ENCODE data around the gene RPL10.

Gene RPL10

DNA sequence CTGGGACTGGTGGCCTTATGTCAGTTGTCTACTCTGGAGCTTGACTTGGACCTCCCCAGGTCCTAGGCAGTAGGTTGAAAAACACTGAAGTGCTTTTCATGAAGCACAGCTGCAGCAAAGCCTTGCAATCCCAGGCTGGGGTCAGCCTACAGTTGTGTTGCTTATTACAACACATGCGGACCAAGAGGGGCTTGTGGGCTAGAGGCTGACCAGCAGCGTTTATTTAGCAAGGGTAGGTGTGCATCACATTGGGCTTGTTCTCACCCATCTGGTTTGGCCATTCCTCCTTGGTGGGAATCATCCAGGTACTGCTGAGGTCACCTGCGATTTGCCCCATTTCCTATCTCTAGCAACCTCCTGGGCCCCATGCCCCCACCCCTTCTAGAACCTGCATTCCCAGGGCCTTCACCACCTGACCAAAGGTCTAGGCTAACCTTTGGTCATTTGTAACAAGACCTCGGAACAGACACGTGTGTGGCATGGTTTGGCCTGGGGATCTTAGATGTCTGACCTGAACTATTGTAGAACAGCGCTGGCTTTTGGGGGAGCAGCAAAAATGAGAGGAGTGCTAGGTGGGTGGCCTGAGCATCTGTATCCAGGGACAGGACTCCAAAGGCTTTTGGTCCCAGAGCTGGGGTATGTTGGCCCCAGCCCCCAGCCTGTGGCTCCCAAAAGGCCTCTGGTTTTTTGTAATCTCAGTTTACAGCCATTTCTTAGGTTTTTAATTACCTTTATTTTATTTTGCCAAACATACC is 3.0 kb downstream of the RPL10 start:
- DNase-seq (ENCODE audit: low spot score): no peak

DNA sequence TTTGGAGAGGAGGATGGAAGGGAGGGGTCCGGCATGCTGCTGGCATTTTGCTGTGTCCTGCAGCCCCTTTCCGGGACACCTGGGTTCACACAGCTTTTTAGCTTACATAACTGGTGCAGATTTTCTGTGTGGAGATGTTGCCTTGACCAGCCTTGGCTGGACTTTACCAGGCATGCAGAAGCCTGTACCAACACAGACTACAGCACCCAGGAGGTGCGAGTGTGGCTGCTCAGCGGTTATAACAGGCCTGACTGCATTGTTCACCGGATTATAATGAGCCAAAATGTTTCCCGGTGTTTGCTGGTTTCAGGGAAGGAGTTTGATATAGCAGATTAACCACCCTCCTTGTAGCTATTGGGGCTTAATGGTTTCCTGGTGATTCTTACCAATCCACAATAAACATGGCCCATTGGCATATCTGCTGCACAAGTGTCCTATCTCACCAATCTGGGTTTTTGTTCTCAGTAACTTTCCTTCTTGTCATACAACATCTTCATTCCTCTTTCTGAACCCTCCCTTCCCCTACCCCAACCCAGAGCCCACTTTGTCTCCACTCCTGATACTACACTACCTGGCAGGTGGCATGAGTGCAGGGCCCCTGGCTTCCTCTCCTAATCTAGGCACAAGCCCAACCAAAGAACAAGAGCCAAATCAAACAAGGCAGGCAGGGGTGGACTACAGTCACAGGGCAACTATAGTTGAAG is 3.9 kb downstream of the RPL10 start:
- DNase-seq (ENCODE audit: low spot score): no peak

DNA sequence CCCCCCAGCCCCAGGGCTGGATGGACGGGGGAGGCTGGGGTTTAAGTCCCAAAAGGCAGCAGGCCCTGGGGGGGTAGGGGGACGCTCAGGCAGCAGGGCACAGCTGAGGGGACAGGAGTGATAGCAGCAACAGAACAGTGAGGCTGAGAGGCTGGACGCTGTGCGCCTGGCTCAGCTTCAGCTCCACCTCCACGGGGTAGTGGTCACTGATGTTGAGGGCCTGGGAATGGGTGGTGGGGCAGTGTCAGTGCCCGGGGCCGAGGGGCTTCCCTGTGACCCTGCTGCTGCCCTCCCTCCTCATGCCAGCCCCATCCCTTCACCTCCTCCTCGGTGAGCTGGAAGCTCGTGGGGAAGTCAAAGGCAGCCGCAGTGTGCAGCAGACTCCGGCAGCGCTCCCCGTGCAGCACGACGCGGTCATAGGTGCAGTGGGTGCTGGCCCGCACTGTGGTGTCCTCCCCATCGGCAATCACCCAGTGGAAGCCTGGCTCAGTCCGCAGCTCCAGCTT is 4.5 kb downstream of the RPL10 start:
- DNase-seq (ENCODE audit: low spot score): no peak

DNA sequence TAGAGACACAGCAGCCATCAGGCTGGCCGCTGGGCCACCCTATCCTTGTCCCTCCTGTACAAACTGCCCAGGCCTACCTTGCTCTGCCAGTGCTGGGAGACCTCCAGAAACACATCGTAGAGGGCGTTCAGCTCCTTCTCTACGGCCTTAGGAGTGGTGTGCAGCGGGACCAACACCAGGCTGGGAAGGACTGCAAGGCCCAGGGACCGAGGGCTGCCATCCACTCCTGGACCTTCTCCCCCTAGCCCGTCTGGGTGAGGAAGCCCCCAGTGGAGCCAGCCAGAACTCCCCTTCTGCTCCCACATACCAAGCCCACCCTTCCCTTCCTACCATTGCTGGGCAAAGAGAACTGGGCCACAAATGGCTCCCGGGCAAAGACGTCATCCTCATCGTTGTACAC is 5.0 kb downstream of the RPL10 start:
- DNase-seq (ENCODE audit: low spot score): no peak

DNA sequence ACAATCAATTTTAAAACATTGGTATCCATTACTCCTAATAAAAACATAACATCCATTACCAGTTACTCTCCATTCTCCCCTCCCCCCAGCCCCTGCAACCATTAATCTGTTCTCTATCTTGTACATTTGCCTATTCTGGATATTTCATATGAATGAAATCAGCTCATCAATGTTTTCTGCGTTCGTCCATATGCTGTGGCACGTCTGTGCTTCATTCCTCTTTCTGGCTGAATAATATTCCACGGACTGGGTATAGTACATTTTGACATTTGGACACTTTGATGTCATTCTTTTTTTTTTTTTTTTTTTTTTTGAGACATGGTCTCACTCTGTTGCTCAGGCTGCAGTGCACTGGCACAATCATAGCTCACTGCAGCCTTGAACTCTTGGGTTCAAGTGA is 5.7 kb downstream of the RPL10 start:
- DNase-seq (ENCODE audit: low spot score): no peak

DNA sequence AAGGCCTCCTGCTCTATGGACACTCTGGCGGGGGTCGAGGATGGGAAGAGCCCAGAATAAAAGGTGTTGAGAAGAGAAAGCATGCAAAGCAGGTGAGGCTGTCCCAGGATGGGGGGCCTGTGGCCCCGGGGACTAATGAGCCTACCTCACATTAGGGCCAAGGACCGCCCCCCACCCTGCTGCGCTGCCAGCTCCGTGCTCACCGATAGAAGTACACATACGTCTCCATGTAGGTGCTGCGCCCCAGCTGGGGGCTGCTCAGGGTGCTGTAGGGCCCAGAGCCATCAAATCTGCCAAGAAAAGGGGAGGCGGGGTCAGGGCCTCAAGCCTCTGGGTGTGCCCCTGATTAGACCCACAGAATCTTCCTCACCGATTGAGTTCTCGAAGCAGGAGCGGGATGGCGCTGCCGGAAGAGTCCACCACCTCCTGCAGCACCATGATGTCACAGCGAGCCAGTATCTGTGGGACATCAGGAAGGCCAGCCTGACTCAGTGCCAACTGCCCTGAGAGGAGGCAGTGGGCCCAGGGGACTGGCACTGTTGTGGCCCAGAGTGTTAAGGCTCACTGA is 6.5 kb downstream of the RPL10 start:
- no peak for DNase-seq (ENCODE audit: low spot score)

DNA sequence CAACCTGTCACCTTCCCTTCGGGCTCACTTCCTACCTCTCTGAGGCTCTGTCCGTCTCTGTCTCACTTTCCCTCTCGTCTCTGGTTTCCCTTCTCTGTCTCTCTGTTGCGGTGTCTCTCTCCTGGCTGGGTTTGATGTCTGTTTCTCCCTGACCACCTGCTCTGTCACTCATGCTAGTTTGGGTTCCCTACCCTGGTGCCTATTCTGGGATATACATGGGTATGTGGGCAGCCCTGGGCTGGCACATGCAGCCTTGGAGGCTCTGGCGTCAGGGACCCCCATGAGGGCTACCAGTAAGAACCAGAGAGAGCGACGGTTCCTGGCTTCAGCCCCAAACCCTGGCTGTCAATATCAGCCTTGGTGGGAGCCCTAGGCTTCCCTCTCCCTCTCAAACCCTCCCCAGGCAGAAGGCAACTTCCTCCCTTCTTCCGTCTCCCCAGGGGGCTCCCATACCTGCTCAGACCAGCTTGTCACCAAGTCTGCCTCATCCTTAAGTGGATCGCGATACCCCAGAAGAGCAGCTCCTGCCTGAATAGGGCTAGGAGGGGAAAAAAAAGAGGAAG is 10.6 kb downstream of the RPL10 start:
- no peak for DNase-seq (ENCODE audit: low spot score)

DNA sequence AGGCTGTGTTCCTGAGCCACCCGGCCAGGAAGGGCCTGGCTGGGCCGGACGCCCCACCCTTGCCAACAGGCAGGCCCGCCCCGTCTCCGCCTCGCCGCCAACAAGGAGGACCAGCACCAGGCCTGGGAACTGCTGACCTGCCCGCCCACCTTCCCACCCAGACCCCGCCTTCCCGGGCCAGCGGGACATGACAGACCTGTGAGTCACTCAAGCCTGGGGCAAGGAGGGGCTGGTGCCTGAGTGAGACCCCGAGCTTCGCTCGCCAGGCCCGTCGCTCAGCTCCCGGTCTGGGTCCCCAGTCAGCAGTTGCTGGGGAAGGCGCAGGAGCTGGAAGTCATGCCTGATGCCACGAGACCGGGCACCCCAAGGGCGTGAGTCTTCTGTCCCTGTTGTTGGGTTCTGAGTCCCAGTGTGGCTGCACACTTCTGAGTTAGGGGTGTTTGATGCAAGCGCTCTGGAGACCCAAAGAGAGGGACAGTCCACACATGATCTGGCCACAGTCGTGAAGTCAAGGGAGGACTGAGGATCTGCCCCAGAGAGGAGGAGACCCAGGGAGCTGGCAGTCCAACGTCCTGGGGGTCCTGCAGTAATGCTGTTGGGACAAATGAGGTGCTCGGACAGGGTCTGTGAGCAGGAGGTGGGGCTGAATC is 11.2 kb downstream of the RPL10 start, which contains the start of gene DNASE1L1:
DNASE1L1 (minus strand) TSS at position 33 of the 650 bp plus-strand sequence. CDS start 3,686 bp downstream, outside the sequence.
- DNase-seq (ENCODE audit: low spot score): peak; percentile 68

DNA sequence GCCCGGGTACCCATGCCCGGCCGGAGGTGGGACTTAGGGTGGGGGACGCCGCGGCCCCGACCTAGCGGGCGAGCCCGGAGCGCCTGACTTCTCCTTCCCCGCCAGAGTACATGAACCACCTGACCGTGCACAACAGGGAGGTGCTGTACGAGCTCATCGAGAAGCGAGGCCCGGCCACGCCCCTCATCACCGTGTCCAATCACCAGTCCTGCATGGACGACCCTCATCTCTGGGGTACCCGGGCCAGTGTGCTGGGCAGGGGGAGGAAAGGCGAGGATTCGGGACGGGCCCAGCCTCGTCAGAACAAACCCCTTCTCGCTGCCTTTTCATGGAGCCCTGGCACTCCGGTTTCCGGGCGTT is 13.8 kb downstream of the RPL10 start:
- DNase-seq (ENCODE audit: low spot score): no peak

DNA sequence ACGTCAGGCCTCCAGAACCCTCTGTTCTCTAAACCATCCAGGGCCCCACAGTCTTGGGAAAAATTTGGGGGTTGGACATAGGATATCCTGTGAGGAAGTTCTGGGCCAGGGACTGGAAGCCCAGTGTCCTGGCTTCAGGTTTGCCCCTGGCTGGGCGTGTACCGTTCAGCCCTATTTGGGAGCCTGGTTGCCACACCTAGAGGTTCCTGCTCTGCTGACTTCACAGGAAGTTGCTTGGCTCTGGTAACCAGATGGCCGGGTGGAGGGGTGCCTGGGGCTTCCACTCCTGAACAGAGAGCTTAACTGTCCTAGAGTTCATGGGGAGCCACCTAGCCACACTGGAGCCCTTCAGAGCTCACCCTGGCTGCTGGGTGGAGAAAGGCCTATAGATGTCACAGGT is 14.3 kb downstream of the RPL10 start:
- no peak for DNase-seq (ENCODE audit: low spot score)

DNA sequence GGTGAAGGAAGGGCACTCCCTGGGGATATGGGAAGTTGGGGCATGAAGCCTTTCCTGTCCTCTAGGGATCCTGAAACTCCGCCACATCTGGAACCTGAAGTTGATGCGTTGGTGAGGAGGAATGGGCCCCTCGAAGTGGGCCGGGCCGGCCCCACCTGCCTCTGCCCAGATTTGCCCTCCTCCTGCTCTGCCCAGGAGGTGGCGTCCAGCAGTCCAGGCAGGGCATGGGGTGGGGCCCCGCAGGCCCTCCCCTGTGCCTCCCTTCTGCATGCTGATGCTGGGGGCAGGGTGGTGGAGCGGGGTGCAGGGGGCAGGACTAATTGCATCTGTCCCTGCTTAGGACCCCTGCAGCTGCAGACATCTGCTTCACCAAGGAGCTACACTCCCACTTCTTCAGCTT is 15.0 kb downstream of the RPL10 start:
- no peak for DNase-seq (ENCODE audit: low spot score)

DNA sequence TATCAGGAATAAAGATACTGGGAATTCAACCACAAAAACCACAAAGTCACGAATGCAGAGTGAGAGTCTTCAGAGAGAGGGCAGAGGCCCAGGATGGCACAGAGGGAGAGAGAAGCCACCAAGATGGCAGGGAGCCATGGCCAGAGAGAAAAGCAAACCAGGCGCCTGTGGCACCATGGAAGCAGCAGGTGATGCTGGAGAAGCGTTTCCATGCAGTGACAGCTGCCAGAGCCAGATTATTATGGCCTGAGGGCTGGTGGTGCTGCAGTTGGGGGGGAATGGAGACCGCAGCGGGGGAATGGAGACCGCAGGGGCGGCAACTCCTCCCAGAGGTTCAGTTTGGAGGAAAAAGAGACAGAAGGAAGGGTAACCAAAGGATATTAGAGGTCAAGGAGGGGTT is 19.0 kb downstream of the RPL10 start:
- no peak for DNase-seq (ENCODE audit: low spot score)

DNA sequence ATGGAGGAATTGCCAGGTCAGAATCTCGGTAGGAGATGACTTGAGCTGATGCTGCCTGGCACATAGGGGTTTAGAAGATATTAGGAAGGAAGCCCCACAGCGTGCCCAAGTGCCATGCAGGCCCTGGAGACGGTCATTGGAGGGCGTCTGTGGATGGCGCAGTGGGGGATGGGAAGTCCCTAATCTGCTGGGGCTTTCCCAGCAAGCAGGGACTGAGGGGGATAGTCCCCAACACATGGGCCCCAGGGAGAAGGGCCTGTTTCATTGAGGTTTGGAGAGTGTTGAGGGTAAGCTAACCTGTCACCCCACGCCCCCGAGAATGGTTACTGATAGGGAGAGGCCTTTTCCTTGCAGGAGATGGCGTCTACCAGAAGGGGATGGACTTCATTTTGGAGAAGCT is 21.0 kb downstream of the RPL10 start:
- DNase-seq (ENCODE audit: low spot score): no peak

DNA sequence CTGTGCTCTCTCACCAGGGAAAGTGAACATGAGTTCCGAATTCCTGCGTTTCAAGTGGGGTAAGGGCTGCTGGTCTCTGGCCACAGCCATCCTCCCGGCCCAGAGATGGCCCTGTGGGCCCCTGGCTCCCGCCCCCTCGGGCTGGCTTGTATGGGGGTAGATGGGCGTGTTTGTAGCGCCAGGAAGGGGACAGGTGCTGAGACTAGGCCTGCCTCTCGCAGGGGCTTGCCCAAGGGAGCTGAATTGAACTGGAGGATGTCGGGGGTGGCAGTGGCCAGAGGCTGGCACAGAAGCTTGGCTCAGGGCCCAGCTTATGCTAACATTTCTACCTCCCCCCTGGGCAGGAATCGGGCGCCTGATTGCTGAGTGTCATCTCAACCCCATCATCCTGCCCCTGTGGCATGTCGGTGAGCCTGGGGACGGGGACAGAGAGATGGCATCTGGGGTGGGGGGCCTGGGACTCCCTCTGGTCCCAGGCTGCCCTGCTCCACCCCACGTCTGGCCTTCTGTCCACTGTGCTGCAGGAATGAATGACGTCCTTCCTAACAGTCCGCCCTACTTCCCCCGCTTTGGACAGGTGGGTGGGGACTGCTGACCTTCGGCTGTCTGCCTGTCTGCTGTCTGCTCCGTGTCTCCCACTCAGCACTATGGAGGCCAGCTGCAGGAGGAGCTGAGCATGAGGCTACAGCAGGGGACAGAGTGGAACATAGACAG is 21.7 kb downstream of the RPL10 start:
- no peak for DNase-seq (ENCODE audit: low spot score)

DNA sequence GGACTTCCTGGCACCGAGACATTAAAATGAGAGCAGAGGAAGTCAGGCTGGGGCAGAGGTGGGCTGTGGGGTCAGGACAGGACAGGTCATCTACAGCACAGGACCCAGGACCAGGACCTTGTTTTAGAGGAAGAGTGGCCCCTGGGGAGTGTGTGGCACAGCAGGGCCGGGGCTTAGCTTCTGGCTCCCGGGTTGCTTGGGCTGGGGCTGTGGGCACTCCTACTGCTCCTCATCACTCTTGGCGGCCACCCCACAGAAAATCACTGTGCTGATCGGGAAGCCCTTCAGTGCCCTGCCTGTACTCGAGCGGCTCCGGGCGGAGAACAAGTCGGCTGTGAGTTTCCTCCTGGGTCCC is 22.2 kb downstream of the RPL10 start:
- DNase-seq (ENCODE audit: low spot score): no peak

DNA sequence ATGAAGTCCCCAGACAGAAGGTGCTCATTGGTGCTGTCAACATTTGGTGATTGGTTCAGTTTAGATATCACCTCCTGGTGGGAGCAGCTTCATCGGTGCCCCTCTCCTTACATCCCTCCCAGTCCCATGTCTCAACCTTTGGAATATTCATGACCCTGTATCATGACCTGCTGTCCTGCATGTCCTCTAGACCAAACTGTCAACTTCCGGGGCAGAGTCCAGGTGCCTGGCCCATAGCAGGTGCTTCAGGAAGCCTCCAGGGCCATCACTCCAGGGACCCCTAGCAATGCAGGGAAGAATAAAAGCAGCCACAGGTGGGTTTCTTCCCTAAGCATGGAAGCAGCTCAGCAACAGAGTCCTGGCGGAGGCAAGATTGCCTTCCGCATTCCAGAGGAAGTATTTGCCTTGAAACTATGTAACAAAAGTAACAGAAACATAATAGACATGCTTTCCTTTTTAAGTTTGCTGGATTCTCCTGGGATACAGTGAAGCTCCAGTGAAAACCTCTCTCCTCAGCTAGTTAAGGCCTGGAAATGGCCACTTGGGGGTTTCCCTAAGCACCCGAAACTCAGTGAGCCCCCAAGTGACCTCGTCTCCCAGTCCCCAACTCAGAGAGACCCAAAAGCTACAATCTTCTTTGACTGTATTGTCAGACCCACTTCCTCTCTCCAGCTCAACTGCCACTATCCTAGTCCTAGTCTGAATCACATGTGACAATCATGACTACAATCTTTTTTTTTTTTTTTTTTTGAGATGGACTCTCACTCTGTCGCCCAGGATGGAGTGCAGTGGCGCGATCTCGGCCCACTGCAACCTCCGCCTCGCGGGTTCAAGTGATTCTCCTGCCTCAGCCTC is 29.0 kb downstream of the RPL10 start:
- DNase-seq (ENCODE audit: low spot score): no peak

DNA sequence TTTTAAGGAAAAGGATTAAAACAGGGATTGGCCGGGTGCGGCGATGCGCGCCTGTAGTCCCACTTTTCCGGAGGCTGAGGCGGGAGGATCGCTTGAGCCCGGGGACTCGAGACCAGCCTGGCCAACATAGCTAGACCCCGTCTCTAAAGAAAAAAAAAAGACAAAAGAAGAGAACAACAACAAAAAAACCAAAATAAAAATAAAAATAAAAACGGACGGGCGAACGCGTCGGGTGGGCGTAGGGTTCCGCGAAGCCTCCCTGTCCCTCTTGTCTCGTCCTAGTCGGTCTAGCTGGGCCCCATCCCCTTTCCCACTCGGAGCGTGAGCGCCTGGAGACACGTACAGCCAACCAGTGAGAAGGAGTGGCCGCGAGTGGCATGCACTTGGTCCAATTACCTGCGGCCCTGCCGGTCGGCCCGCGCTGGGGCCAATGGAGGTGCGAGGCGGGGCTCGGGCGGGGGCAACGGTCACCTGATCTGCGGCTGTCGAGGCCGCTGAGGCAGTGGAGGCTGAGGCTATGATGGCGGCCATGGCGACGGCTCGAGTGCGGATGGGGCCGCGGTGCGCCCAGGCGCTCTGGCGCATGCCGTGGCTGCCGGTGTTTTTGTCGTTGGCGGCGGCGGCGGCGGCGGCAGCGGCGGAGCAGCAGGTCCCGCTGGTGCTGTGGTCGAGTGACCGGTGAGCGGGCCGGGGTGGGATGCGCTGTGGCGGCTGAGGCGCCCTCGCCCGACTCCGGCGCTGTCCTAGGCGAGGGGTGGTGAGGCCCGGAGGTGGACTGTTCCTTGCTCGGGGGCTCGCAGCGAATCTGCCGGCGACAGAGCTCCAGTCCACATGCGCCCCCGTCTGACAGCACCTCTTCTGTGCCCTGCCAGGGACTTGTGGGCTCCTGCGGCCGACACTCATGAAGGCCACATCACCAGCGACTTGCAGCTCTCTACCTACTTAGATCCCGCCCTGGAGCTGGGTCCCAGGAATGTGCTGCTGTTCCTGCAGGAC is 30.3 kb downstream of the RPL10 start, which contains the start of gene ATP6AP1:
ATP6AP1 (plus strand) TSS at position 502 of the 996 bp plus-strand sequence; CDS start at position 518, 16 bp downstream.
- DNase-seq (ENCODE audit: low spot score): peak; percentile 88

DNA sequence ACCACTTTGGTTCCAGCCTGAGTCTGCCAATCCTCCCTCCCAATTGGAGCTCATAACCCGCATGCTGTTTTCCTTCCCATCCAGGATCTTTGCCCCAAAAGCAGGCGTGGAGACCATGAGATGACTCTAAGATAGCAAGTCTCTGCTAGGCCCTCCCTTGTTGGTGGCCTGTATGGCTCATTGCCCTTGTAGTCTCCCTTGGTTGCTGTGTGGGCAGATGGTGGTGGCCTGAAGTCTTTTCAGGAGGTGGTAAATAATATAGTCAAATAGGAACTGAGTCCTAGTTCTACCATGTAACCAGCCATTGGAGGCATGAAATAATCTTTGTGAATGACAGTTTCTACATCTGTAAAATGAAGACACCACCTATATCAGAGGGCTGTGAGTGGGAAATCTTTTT is 31.5 kb downstream of the RPL10 start:
- no peak for DNase-seq (ENCODE audit: low spot score)

DNA sequence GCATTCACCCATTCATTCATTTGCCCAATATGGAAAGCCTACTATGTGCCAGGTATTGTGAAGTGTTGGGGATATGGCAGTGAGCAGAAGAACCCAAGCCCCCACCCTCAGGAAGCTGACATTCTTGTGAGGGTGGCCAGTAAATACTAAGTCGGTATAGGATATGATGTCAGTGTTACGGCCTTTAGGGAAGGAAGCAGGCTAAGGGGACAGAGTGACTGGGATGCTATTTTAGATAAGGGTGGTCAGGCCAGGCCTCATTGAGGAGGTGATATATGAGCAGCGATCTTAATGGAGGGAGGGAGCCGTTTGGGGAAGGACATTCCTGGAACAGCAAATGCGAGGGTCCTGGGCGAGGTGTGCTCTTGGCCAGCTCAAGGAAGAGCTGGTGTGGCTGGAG is 32.3 kb downstream of the RPL10 start:
- no peak for DNase-seq (ENCODE audit: low spot score)

Data from hematopoietic multipotent progenitor cell treated with erythropoietin and hydrocortisone succinate and interleukin-3 and kit ligand, for 15 days (in vitro differentiated cells).